HG02623 (cell line): ENCODE data around the gene ITPRIP.
A peak's percentile ranks its signal among the peaks of the same experiment; 100 is the strongest.

Experiments
- ATAC-seq: cut with Tn5 transposase; IDR thresholded peaks from one replicate; pipeline ENCODE4 v1.9.1; 2021; ENCODE audit warnings: moderate library complexity; ENCODE audit not compliant: unreplicated experiment

Gene ITPRIP

DNA sequence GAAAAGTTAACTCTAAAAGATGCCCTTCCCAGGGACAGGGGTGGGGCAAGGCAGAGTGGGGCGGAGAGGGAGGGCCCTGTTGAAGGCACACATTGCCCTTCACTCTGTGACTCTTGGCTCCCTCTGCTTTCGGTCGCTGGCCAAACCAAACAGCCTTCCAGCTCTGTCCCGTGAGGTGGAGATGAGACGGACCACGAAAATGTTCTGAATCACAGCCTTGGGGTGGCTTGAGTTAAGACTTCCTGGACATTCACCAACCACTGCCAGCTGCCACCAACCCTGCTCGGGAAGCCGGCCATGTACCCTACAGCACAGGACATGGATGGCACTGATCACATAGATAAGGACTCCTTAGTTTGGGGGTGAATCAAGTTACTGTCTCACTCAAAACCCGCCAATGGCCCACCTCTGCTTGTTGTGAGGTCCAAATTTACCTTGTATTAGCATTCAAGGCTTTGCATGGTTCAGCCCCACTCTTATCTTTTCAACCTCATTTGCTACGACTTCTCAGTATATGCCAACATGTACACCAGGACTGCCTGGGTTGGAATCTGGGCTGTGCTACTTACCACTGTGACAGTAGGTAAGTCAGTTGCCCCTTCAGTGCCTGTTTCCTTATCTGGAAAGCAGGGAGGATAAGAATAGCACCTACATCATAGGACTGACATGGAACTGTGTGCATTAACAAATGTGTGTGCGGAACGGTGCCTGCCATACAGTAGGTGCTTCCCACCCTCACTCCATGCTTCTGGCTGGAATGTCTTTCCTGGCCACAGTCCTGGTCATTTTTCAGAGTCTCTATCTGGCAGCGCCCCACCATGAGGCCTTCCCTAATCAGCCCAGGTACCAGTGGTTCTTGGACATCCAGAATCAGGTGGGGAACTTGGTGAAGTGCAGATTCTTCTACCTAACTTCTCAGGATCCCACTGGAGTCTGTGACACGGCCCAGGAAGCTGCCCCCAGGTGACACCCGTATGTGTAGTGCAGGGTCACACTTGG lies 28.0 kb downstream of the ITPRIP start:
- no peak for ATAC-seq

DNA sequence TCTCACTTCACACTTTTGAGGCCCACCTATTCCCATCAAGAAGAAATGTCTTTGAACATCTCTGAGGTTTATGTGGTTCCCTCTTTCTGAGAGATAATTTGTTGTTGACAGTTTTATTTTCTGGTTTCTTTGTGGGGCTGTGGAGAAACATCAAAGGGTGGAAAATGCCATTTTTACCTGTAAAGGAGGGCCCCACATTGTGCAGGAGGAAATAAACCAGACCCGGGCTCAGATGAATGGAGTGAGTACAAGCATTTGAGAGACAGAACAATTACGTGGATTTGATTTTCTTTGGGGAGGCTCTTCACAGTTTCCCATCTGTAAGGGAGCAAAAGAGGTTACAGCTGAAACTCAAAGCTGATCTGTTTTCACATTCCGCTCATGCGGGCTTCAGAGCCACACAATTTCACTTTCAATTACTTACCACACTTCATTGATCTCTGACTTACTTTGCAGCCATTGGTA lies 29.8 kb downstream of the ITPRIP start:
- peak; percentile 66 for ATAC-seq

DNA sequence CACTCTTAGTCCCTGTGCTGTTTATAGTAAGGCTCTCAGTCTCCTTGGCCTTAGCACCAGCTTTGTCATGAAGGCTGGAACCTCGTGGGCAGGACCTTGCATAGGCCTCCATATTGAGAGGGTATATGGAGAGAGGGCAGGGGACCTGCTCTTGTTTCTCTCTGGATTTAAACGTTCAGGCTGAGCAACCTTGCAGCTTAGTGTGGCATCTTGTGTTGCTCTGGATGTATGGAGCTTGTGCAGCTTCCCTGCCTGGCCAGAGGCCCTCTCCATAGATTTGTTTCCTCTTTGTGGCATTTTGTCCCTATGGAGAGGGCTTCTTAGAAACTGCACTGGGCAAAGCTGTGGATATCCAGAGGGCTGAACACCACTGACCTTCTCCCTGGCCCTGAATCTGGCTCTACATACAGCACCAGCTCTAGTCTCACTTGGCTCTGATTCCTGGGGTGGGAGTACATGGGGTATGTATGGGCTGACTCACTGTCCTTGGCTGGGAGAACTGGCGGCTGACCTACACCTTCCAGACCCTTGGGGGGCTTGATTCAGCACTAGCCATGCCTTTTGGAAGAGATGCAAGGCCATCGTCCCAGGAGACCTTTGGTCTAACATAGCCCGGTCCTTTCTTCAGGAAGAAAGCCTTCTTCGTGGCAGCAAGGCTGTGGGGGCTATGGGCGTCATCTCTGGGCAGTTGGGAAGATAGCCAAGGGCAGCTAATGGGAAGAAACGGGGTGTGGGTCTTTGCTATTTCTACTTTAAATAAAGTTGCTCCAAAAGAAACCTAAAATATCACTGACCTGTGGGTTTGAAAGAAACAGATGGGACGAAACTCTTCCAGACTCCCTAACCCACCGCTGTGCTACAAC lies 30.5 kb downstream of the ITPRIP start:
- ATAC-seq = no peak

DNA sequence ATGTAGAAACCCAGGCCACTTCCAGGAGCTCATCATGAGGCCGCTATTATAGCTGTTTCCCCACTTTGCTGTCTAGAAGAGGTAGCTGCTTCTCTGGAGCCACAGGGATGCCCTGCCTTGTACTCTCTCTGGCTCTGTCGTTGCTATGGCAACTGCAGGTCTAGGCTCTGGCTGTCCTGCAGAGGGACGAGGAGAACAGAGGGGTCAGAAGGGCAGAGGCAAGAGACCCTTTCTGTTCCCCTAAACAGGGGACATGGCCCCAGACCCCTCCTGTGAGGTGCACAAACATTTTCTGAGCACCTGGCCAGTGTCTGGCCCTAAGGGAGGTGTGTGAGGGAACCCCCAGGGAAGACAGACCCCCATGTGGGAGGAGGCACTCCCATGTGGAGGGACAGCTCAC lies 31.4 kb downstream of the ITPRIP start:
- no peak for ATAC-seq

DNA sequence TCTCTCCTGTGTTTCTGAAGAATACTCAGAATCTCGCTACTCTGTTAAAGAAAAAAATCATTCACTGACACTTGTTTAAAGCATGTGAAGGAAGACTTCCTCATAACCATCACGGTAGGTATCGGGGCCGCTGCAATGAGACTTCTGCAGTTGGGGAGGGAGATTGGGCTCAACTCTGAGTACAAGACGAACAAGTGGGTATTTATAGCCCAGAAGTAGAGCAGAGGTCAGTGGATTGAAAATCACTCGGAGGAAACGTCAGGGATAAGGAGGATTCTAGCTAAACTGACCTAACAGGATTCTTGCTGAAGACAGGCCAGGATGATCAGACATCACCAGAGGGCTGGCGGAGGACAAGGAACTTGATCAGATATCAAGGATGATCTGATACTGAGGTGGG lies 33.3 kb downstream of the ITPRIP start:
- no peak for ATAC-seq

DNA sequence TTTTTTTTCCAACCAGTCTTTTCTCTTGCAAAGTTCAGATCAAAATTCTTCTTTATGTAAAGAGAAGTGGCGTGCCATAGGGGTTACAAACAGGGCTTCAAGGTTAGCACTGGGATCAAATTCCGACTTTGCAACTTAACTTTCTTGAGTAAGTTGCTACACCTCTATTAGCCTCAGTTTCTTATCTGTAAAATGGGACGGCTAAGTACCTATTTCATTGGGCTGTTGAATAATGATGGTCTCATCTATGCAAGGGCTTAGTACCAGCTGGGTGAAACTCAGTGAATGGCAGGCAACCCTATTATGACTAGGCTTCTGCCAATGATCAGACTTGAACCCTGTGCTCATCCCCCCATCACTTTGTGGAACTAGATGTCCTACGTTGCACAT lies 33.9 kb downstream of the ITPRIP start:
- no peak for ATAC-seq

DNA sequence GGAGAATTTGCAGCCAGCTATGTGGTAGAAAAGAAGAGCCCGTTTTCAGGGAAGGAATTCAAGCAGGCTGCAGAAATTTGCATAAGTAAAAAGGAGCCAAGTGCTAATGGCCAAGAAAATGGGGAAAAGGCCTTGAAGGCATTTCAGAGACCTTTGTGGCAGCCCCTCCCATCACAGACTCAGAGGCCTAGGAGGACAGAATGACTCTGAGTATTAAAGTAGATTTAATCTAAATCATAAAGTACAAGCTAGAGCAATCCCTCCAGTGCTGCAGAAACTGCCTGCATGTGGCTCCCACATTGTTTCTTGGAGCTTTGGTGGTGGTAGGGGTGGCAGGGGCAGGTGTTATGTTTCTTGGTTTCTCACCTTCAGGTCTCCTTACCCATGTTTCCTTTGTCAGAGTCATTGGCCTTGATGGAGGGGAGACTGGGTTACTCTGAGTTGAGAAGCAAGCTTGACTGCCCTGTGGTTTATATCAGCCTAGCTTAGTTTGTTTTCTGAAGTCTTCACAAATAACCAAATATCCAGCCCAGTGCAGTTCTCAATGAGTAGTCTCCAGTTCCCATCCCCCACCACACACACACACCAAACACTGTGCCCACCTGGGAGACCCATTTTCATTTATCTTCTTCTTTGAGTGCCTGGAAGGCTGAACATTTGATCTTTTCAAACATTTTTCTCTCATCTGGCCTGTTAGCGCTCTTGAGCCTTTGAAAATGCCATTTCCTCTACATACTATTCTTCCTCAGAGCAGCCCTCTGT lies 34.5 kb downstream of the ITPRIP start:
- ATAC-seq = no peak

DNA sequence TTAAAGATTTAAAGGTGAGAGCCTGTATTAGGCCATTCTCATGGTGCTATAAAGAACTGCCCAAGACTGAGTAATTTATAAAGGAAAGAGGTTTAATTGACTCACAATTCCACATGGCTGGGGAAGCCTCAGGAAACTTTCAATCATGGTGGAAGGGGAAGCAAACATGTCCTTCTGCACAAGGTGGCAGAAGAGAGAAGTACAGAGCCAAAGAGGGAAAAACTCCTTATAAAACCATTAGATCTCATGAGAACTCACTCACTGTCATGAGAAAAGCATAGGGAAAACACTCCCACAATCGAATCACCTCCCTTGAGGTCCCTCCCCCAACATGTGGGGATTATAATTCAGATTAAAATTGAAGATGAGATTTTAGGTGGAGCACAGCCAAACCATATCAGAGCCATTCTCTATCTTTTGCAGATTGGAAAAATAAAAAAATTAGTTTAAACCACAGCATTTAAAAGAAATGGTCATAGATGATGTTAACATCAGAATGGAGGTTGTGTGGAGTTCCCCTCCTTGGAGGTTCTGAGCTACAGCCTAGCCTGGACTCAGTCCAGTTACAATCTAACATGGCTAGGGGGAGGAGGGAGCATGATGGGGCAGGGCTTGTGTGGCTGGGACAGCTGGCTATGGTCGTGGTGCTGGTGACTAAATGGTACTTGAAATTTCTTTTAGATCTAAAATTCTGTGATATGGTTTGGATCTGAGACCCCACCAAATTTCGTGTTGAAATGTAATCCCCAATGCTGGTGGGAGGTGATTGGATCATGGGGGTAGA lies 36.2 kb downstream of the ITPRIP start:
- no peak for ATAC-seq

DNA sequence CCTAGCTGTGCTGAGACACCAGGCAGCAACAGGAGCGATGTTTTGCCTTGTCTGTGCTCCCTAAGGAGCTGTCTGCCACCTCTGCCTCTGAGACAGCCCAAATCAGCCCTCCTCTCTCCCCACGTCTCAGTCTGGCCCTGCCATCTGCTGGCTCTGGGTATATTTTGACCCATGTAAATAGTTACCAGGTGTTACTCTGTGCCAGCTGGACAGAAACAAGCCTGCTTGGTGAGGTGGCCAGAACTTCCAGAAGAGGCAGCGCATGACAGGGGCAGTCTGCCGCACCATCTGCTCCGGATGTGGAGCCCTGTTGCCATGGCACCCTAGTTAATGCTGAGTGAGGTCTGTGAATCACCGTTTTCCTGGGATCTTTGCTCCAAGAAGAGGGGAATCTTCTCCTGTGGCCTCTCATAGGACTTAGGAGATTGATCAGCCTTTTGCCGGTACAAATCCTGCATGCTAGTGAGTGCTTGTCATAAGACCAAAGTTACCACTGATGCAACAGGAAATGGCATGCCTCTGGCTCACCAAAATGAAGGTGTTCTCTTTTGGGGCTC lies 37.5 kb downstream of the ITPRIP start:
- ATAC-seq = no peak

DNA sequence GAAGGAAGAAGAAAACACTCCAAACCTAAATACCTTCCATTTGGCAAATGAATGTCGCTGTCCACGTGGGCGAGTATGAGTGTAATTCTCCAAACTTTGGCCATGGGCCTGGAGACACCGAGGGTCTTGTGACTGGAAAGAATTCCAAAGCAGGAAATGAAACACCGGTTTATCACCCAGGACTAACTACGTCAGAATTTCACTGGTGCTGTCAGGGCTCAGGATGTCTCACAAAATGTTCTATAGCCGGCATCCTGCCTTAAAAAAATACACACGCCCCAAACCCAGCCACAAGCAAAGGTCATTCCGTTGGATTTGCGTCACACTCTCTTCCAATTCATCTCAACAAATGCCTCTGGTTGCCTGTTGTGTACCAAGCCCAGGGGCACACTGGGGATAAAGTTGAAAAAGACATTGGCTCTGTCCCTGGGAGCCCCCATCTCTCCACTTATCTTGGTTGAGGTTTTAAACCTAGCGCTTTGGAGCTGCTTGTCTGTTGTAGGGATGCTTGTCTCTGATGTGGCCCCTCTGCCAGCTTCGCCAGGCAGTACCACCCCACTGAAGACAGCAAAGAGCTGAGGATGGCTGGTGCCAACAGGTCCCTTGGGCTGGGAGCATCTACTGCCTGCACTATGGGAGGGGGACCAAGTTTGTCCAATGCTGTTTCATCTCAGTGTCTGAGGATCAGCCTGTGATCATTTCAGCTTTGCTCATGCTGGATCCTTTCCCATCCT lies 38.1 kb downstream of the ITPRIP start:
- no peak for ATAC-seq

DNA sequence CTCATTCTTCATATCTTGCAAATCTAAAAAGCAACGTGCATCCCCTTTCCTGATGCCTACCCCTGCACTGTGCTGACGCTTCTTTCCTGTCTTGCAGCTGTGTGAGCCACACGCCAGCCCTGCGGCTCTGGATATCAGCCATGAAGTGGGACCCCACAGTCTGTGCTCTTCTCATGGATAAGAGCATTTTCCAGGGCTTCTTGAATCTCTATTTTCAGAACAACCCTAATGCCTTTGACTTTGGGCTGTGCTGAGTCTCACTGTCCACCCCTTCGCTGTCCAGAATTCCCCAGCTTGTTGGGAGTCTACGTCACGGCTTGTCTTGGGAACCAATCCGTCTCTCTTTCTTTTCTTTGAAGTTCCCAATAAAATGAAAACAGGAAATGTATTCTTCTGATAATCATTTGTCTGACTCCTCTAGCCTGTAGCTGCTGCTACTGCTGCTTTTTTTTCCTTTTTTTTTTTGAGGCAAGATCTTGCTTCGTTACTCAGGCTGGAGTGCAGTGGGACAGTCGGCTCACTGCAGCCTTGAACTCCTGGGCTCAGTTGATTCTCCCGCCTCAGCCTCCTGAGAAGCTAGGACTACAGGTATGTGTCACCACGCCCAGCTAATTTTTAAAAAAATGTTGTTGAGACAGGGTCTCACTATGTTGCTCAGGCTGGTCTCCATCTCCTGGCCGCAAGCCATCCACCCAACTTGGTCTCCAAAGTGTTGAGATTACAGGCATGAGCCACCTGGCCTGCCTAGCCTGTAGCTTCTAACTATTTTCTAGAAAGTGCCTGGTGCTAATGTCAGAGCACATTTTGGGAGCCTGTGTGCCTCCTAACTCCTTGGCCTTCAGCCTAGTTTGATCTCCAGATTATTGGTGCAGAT lies 39.0 kb downstream of the ITPRIP start:
- ATAC-seq = no peak

DNA sequence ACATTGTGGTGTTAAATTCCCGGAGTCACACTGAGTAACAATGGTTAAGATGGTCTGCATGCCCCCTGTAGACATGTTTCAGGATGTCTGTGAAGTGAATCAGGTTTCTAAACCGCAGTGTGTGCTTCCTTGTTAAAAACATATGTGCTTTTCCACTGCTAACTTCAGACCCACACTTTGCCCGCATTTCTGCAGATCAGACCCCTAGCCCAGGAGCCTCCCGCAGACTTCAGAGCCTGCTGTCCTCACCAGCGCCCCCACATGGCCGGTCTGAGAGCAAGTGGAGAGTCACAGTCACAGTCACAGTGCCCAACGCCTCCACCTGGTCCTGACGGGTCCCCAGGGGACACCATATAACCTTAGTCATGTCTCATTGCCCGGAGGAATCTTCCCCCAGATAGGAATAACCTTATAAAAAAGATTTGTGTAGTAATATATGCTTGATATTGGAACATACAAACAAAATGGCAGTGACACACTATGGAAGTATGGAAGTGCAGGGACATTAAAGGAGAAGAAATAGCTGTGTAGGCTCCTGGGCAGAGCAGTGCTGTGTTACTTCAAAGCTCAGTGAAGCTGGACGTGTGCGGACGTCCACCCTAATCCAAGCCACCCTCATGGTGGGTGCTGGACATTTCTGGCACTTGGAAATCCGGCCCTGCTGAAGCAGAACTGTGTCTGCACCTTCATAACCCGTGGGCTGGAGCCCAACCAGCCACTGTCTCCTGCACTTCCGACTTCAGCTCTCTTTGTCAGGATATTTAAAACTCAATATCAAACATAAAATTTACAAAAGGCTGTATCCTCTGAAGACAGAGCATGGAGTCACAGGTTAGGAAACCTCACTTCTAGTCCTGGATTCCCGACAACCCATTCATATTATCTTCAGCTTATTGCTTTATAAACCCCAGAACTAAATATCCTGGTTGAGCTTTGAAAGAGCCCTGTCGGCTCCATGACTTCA lies 40.3 kb downstream of the ITPRIP start:
- ATAC-seq = no peak

DNA sequence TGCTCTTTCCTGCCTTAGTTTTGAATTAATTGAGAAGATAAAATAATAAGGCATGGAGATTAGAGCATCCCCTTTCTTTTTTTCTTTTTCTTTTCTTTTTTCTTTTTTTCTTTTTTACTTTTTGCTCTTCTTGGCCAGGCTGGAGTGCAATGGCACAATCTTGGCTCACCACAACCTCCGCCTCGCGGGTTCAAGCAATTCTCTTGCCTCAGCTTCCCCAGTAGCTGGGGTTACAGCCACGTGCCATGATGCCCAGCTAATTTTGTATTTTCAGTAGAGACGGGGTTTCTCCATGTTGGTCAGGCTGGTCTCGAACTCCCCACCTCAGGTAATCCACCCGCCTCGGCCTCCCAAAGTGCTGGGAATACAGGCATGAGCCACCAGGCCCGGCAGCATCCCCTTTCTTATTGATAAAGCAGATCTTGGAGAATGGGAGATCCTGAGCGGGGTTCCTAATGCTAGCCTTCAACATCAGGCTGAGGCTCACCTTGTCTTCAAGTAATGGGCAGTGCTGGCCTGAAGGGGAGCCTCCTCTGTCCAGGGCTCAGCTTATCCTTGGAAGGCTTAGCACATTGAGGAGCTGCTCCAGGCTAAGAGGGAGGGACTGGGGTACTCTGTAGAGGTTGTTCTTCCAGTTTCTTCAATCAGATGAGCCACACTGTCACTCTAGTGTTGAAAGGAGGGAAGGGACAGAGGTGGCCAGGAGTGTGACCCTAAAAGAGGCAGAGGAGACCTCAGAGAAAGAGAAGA lies 41.4 kb downstream of the ITPRIP start:
- no peak for ATAC-seq

DNA sequence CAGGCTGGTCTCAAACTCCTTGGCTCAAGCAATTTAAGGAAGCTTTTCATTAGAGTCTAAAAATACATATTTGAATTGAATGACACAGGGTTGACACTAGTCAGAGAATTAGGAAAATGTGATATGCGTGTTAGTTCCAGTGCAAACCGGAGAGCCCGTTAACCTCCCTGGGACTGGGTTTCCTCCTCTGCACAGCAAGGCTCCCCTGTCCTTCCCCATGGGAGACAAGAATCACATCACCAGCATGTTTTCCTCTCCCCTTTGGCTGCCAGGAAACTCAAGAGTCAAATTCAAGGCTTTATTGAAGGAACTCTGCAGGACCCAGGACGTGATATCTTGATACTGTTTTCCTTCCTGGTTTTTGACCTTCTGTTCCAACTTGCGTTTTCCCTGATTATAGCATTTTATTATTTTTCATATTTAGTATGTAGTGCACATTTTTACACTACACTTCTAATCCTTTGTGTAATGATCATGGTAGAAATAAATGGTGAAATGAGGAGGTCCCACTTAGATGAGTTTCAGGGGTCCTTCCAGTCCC lies 44.4 kb downstream of the ITPRIP start:
- ATAC-seq = no peak

DNA sequence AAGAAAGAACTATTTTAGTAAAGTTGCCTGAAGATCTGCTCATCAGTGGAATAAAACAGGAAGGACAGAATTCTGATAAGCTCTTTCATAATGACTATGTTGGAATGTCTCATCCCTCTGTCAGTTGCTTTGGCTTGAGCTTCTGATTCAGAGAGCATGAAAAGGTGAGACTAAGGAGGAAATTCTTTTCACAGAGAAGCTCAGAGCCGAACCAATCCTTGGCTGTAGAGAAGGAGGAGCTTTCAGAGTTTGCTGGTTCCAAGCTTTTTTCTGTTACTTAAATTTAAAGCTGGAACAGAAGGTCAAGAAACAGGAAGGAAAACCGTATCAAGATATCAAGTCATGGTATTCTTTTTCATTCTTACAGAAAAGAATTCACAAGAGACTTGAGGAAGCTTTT lies 45.3 kb downstream of the ITPRIP start:
- ATAC-seq = no peak

DNA sequence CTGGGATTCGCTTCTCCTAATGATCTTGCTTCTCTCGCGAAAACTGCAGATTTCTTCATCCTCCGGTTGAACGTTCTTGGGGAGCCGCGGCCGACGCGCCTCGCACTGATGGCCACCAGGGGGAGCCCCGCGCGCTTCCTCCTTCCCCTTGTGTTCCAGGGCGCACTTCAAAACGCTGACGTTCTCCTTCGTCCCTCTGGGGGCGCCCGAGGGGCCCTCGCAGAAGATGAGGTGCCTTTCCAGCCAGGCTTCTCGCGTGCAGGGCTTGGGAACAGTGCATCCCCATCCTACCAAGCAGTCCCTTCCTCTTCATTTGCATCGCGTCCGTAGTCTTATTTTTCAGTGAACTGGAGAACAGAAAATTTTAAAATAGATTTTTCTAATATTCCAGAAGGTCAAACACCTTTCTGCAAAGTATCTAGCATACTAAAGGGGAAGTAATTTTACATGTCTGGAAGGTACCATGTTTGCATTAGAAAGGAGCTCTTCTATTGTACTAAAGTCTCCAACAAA lies 46.8 kb downstream of the ITPRIP start:
- ATAC-seq = peak; percentile 98
